ENCODE data around the gene FAM229B. TPM values are rescaled to one million over a fixed set of nuclear protein-coding genes. Genes with fewer than 3 reads are reported as not detected.

The FAM229B gene, protein sequence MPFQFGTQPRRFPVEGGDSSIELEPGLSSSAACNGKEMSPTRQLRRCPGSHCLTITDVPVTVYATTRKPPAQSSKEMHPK
- polyA plus RNA-seq (2013, experiment 1 of 2): 12.4 TPM
- polyA plus RNA-seq (2013, experiment 2 of 2): 12.6 TPM

DNA sequence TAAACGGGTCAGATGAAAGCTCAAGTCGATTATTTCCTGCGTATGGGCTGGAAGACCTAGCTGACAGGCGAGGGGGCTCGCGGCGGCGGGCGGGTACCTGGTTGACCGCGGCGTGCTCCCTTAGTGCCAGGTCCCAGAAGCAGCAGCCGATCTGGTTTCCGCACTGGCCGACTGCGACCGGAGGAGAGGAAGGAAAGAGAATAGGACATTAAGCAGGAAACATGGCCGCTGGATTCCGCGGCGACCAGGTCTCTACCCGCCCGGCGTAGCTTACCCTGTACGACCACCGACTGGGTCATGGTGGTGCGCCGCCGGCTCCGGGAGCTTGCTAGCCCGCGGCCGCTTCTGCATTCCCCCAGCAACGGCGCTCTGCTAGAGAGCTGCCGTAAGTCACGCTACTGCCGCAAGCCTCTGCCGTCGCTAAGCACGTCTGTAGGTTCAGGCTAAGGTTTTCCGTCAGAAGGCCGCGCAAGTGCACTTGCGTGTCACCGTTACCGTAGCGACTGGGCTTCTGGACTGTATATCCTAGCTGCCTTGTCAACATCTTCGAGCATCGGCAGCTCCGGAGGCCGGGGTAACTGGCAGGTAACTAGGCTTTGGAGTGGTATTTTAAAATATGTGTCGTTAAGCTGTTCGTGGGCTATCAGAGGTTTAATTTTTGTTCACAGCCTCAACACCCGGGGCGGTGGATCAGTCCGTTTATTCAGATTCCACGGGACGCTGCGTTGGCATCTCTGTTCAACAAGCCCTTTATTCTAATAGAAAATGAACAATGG lies at the start of gene FAM229B, which contains the start of gene TUBE1:
FAM229B (plus strand) TSS at position 456 of the 776 bp plus-strand sequence. CDS start 11,693 bp downstream, outside the sequence.
TUBE1 (minus strand) TSS at position 347 of the 776 bp plus-strand sequence; CDS start at position 299, 48 bp downstream.
- Histone ChIP-seq H2AK5ac (ENCODE audit: low read length) (no peak within 1 kb of the TSS), H4K5ac (ENCODE audit: low read length) (no peak within 1 kb of the TSS), H2BK15ac (replicated peaks; ENCODE audit: low read depth) (no peak within 1 kb of the TSS), H3K56ac (ENCODE audit: low read length) (peak within 1 kb of the TSS; percentile 87), H3K4me3 (ENCODE audit: low read length) (peak within 1 kb of the TSS; percentile 77), H3K4me2 (ENCODE audit: low read length) (peak within 1 kb of the TSS; percentile 74), H3K18ac (ENCODE audit: low read length) (no peak within 1 kb of the TSS), H3K9ac (ENCODE audit: low read length) (peak within 1 kb of the TSS; percentile 77), H4K8ac (ENCODE audit: low read depth, low read length) (no peak within 1 kb of the TSS), H3K27me3 (ENCODE audit: insufficient read depth, low read length, poor library complexity) (no peaks in the 10 kb centered on the region), H3K23ac (ENCODE audit: low read length) (no peak within 1 kb of the TSS), H3K27ac (ENCODE audit: low read depth, low read length) (peak within 1 kb of the TSS; percentile 82), H3K79me1 (ENCODE audit: low read length) (no peaks in the 10 kb centered on the region), H3K4ac (ENCODE audit: low read depth, low read length) (no peak within 1 kb of the TSS), H3K36me3 (ENCODE audit: control insufficient read depth, insufficient read depth, low read length) (no peaks in the 10 kb centered on the region), H3K4me1 (ENCODE audit: control insufficient read depth, low read depth, low read length) (no peaks in the 10 kb centered on the region), H2BK5ac (ENCODE audit: low read length) (peak within 1 kb of the TSS; percentile 43), H3K79me2 (ENCODE audit: control insufficient read depth, insufficient read depth, low read length) (no peaks in the 10 kb centered on the region), H2BK120ac (ENCODE audit: low read depth, low read length) (no peak within 1 kb of the TSS)
- DNase-seq: peak; percentile 99
- WGBS (ENCODE audit: extremely low coverage, insufficient coverage, low lambda C conversion rate): no CpG with 5 or more reads among the region's 60 CpGs

GRCh38 chr6:112037783-112038216 lies 49.6 kb upstream of the FAM229B start:
- Histone ChIP-seq H3K4me3 (ENCODE audit: low read length) (no peak overlapping the region), H2BK120ac (ENCODE audit: low read depth, low read length) (no peak overlapping the region), H3K36me3 (ENCODE audit: control insufficient read depth, insufficient read depth, low read length) (no peaks in the 10 kb centered on the region), H3K4me2 (ENCODE audit: low read length) (no peak overlapping the region), H3K79me2 (ENCODE audit: control insufficient read depth, insufficient read depth, low read length) (no peaks in the 10 kb centered on the region), H3K4me1 (ENCODE audit: control insufficient read depth, low read depth, low read length) (no peaks in the 10 kb centered on the region), H3K79me1 (ENCODE audit: low read length) (no peaks in the 10 kb centered on the region), H3K18ac (ENCODE audit: low read length) (no peak overlapping the region), H3K27ac (ENCODE audit: low read depth, low read length) (no peak overlapping the region), H4K8ac (ENCODE audit: low read depth, low read length) (no peak overlapping the region), H4K5ac (ENCODE audit: low read length) (no peak overlapping the region), H2AK5ac (ENCODE audit: low read length) (no peak overlapping the region), H3K4ac (ENCODE audit: low read depth, low read length) (no peak overlapping the region), H3K56ac (ENCODE audit: low read length) (no peak overlapping the region), H3K23ac (ENCODE audit: low read length) (no peak overlapping the region), H2BK15ac (replicated peaks; ENCODE audit: low read depth) (no peak overlapping the region), H3K9ac (ENCODE audit: low read length) (no peak overlapping the region), H2BK5ac (ENCODE audit: low read length) (no peak overlapping the region), H3K27me3 (ENCODE audit: insufficient read depth, low read length, poor library complexity) (no peaks in the 10 kb centered on the region)
- DNase-seq: peak; percentile 66
- no CpG with 5 or more reads among the region's 8 CpGs for WGBS (ENCODE audit: extremely low coverage, insufficient coverage, low lambda C conversion rate)

- H3K79me2 ChIP-seq (ENCODE audit: control insufficient read depth, insufficient read depth, low read length): no peaks in the 10 kb centered on the region
- H3K79me1 ChIP-seq (ENCODE audit: low read length): no peaks in the 10 kb centered on the region
- no peak overlapping the region for H4K8ac ChIP-seq (ENCODE audit: low read depth, low read length)
- H3K4me2 ChIP-seq (ENCODE audit: low read length): no peak overlapping the region
- H3K18ac ChIP-seq (ENCODE audit: low read length): no peak overlapping the region
- no peak overlapping the region for H3K4me3 ChIP-seq (ENCODE audit: low read length)
- H2AK5ac ChIP-seq (ENCODE audit: low read length): no peak overlapping the region
- no peaks in the 10 kb centered on the region for H3K4me1 ChIP-seq (ENCODE audit: control insufficient read depth, low read depth, low read length)
- no peaks in the 10 kb centered on the region for H3K36me3 ChIP-seq (ENCODE audit: control insufficient read depth, insufficient read depth, low read length)
- no CpG with 5 or more reads among the region's 5 CpGs for WGBS (ENCODE audit: extremely low coverage, insufficient coverage, low lambda C conversion rate)
- no peak overlapping the region for H3K23ac ChIP-seq (ENCODE audit: low read length)
- no peak for DNase-seq
- H2BK5ac ChIP-seq (ENCODE audit: low read length): no peak overlapping the region
- no peak overlapping the region for H2BK15ac ChIP-seq (replicated peaks; ENCODE audit: low read depth)
- H3K9ac ChIP-seq (ENCODE audit: low read length): no peak overlapping the region
- H4K5ac ChIP-seq (ENCODE audit: low read length): no peak overlapping the region
- no peak overlapping the region for H3K56ac ChIP-seq (ENCODE audit: low read length)
- no peak overlapping the region for H3K27ac ChIP-seq (ENCODE audit: low read depth, low read length)
- no peaks in the 10 kb centered on the region for H3K27me3 ChIP-seq (ENCODE audit: insufficient read depth, low read length, poor library complexity)
- no peak overlapping the region for H2BK120ac ChIP-seq (ENCODE audit: low read depth, low read length)
- no peak overlapping the region for H3K4ac ChIP-seq (ENCODE audit: low read depth, low read length)
These were observed 49.1 kb upstream of the FAM229B start for GRCh38 chr6:112038268-112038667.

GRCh38 chr6:112038756-112039430 lies 48.5 kb upstream of the FAM229B start:
- H3K27me3 ChIP-seq (ENCODE audit: insufficient read depth, low read length, poor library complexity): no peaks in the 10 kb centered on the region
- no peak overlapping the region for H3K18ac ChIP-seq (ENCODE audit: low read length)
- H3K4me1 ChIP-seq (ENCODE audit: control insufficient read depth, low read depth, low read length): no peaks in the 10 kb centered on the region
- no peak overlapping the region for H2BK120ac ChIP-seq (ENCODE audit: low read depth, low read length)
- no peak overlapping the region for H3K4ac ChIP-seq (ENCODE audit: low read depth, low read length)
- H3K4me2 ChIP-seq (ENCODE audit: low read length): no peak overlapping the region
- H4K8ac ChIP-seq (ENCODE audit: low read depth, low read length): no peak overlapping the region
- no peak overlapping the region for H3K4me3 ChIP-seq (ENCODE audit: low read length)
- H2BK5ac ChIP-seq (ENCODE audit: low read length): no peak overlapping the region
- no peak overlapping the region for H3K9ac ChIP-seq (ENCODE audit: low read length)
- H3K36me3 ChIP-seq (ENCODE audit: control insufficient read depth, insufficient read depth, low read length): no peaks in the 10 kb centered on the region
- no CpG with 5 or more reads among the region's 15 CpGs for WGBS (ENCODE audit: extremely low coverage, insufficient coverage, low lambda C conversion rate)
- H4K5ac ChIP-seq (ENCODE audit: low read length): no peak overlapping the region
- H3K23ac ChIP-seq (ENCODE audit: low read length): no peak overlapping the region
- H2BK15ac ChIP-seq (replicated peaks; ENCODE audit: low read depth): no peak overlapping the region
- no peaks in the 10 kb centered on the region for H3K79me1 ChIP-seq (ENCODE audit: low read length)
- no peak overlapping the region for H3K27ac ChIP-seq (ENCODE audit: low read depth, low read length)
- no peak overlapping the region for H3K56ac ChIP-seq (ENCODE audit: low read length)
- H2AK5ac ChIP-seq (ENCODE audit: low read length): no peak overlapping the region
- no peak for DNase-seq
- H3K79me2 ChIP-seq (ENCODE audit: control insufficient read depth, insufficient read depth, low read length): no peaks in the 10 kb centered on the region

DNA sequence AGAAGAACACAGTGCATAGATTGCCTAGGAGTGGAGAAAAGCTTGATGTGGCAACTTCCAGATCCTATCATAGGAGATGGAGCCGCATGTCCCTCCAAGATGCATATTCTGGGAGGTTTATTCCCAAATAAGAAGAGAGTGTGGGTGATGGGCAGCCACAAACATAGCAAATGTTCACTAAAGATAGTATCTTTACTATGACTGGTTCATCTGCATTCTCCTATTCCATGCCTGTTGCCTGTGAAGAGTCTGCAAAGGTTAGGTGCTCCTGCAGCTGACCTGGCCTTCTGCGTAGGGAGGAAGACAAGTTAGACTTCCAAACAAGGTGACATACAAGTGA lies 48.0 kb upstream of the FAM229B start:
- Histone ChIP-seq H3K79me2 (ENCODE audit: control insufficient read depth, insufficient read depth, low read length) (no peaks in the 10 kb centered on the region), H3K4me1 (ENCODE audit: control insufficient read depth, low read depth, low read length) (no peaks in the 10 kb centered on the region), H3K23ac (ENCODE audit: low read length) (no peak overlapping the region), H2BK5ac (ENCODE audit: low read length) (no peak overlapping the region), H3K4me3 (ENCODE audit: low read length) (no peak overlapping the region), H2AK5ac (ENCODE audit: low read length) (no peak overlapping the region), H3K9ac (ENCODE audit: low read length) (no peak overlapping the region), H3K27me3 (ENCODE audit: insufficient read depth, low read length, poor library complexity) (no peaks in the 10 kb centered on the region), H3K18ac (ENCODE audit: low read length) (no peak overlapping the region), H3K36me3 (ENCODE audit: control insufficient read depth, insufficient read depth, low read length) (no peaks in the 10 kb centered on the region), H3K79me1 (ENCODE audit: low read length) (no peaks in the 10 kb centered on the region), H4K8ac (ENCODE audit: low read depth, low read length) (no peak overlapping the region), H3K4me2 (ENCODE audit: low read length) (no peak overlapping the region), H2BK15ac (replicated peaks; ENCODE audit: low read depth) (no peak overlapping the region), H3K27ac (ENCODE audit: low read depth, low read length) (no peak overlapping the region), H3K56ac (ENCODE audit: low read length) (no peak overlapping the region), H2BK120ac (ENCODE audit: low read depth, low read length) (no peak overlapping the region), H3K4ac (ENCODE audit: low read depth, low read length) (no peak overlapping the region), H4K5ac (ENCODE audit: low read length) (no peak overlapping the region)
- no CpG with 5 or more reads among the region's 2 CpGs for WGBS (ENCODE audit: extremely low coverage, insufficient coverage, low lambda C conversion rate)
- no peak for DNase-seq
